Tibial nerve (tissue), 4 donors: ENCODE data around the gene MAN2B2.

Experiments
- EP300 ChIP-seq, 2 donors: sonication (generic); formaldehyde crosslinking; IDR thresholded peaks; one replicate each; pipeline ENCODE4 v1.6.1; 2017; ENCODE audit warnings: antibody characterized with exemption in 2 of 2, mild to moderate bottlenecking in 1 of 2
- POLR2A ChIP-seq, 2 donors: fragments of 450-650 bp; IDR thresholded peaks; one replicate each; pipeline ENCODE4 v1.6.1; 2017; ENCODE audit warnings: antibody characterized with exemption in 2 of 2, mild to moderate bottlenecking in 2 of 2, moderate library complexity in 2 of 2
- TF ChIP-seq, protein P1 (sequence below), 5 experiments: fragments of 200-600 bp in 3 of 5; fragments of 450-650 bp in 2 of 5; sonication (generic) in 3 of 5; IDR thresholded peaks; one replicate each; pipeline ENCODE4 v1.5.1; 2016 to 2019; ENCODE audit warnings: antibody characterized with exemption in 5 of 5, mild to moderate bottlenecking in 3 of 5, moderate library complexity in 2 of 5

DNA sequence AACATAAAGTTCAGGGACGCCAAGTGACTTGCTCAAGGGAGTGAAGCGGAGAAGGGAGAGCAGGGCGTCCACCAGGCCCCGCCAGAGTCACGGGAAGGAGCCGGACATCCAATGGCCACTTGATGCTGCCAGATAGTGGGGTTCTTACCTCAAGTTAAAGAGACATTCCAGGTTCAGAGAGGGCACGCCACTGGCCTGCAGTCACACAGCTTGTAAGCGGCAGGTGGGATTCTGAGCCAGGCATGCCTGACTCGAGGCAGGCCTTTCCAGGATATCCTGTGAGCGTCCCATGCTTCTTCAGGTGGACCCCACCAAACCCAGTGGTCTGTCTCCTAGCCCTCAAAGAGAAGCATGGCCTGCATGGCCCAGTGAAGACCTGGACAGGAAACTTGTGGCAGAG lies 2.4 kb downstream of the MAN2B2 start:
- TF ChIP-seq POLR2A (IDR thresholded peaks at IDR 0.05) (no peak), EP300 (IDR thresholded peaks at IDR 0.05) (no peak)
- TF ChIP-seq, protein P1, sequence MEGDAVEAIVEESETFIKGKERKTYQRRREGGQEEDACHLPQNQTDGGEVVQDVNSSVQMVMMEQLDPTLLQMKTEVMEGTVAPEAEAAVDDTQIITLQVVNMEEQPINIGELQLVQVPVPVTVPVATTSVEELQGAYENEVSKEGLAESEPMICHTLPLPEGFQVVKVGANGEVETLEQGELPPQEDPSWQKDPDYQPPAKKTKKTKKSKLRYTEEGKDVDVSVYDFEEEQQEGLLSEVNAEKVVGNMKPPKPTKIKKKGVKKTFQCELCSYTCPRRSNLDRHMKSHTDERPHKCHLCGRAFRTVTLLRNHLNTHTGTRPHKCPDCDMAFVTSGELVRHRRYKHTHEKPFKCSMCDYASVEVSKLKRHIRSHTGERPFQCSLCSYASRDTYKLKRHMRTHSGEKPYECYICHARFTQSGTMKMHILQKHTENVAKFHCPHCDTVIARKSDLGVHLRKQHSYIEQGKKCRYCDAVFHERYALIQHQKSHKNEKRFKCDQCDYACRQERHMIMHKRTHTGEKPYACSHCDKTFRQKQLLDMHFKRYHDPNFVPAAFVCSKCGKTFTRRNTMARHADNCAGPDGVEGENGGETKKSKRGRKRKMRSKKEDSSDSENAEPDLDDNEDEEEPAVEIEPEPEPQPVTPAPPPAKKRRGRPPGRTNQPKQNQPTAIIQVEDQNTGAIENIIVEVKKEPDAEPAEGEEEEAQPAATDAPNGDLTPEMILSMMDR (IDR thresholded peaks at IDR 0.05) = no peak
